Measurements from ENCODE around the gene GPATCH4. TPM values are rescaled to one million over a fixed set of nuclear protein-coding genes. Genes with fewer than 3 reads are reported as not detected.

GPATCH4 gene
- total RNA-seq, 2 experiments from 2014 or later: 33.3 to 51.6 TPM

- Histone ChIP-seq H3K79me2 (ENCODE audit: insufficient read depth, low read depth, low read length) (no peaks in the 10 kb centered on the region), H3K4me1 (ENCODE audit: insufficient read depth, low read length, poor library complexity, severe bottlenecking) (peaks cover 16% of the 10 kb centered on the region), H2AFZ (ENCODE audit: low read length) (peak within 1 kb of the TSS; percentile 62; the same call in 1 of the 2 replicates), H3K4me2 (ENCODE audit: low read length) (peak within 1 kb of the TSS; percentile 78), H3K9me2 (ENCODE audit: insufficient read depth, low read length) (no peaks in the 10 kb centered on the region), H3K9me3 (ENCODE audit: low read length) (no peaks in the 10 kb centered on the region), H3K4me3 (ENCODE audit: low read depth, low read length, poor library complexity, severe bottlenecking) (peak within 1 kb of the TSS; percentile 75), H3K36me3 (ENCODE audit: insufficient read depth, low read length) (peaks cover 9% of the 10 kb centered on the region), H4K20me1 (ENCODE audit: insufficient read depth, low read length) (no peaks in the 10 kb centered on the region), H3K27ac (ENCODE audit: low read depth, low read length, poor library complexity, severe bottlenecking) (no peak within 1 kb of the TSS)
- CTCF ChIA-PET (ENCODE audit: unreplicated experiment): interaction anchor here (1.1 kb wide), 1 partner anchor 10 kb away, joined by 3 read pairs; no protein-coding TSS in a partner anchor
- POLR2A ChIA-PET: interaction anchor here (0.6 to 1.2 kb wide), 2 partner anchors 10 to 393 kb away, joined by 3 to 5 read pairs; no protein-coding TSS in a partner anchor
- BruUV-seq (replicated peaks): TSS peak; percentile 76
- TF ChIP-seq EZH2phosphoT487 (IDR thresholded peaks at IDR 0.05; ENCODE audit: borderline replicate concordance, low read depth, low read length) (no peak), CTCF (conservative IDR thresholded peaks at IDR 0.05; ENCODE audit: low read length) (no peak)
- peak; percentile 76 for DNase-seq (ENCODE audit: low spot score)
- intact Hi-C loops (cut with micrococcal nuclease; ENCODE audit: unreplicated experiment): no loop called here
These were observed 29.2 kb downstream of the GPATCH4 start, which contains the start of gene IQGAP3 for GRCh38 chr1:156571919-156572662. TSS of gene IQGAP3 (minus strand) at chr1:156572565. CDS start at chr1:156572529, 36 bp downstream.

GRCh38 chr1:156571261-156571852 is 29.9 kb downstream of the GPATCH4 start:
- H3K9me3 ChIP-seq (ENCODE audit: low read length): no peaks in the 10 kb centered on the region
- no peaks in the 10 kb centered on the region for H4K20me1 ChIP-seq (ENCODE audit: insufficient read depth, low read length)
- H3K27ac ChIP-seq (ENCODE audit: low read depth, low read length, poor library complexity, severe bottlenecking): no peak overlapping the region
- H3K4me3 ChIP-seq (ENCODE audit: low read depth, low read length, poor library complexity, severe bottlenecking): peak overlapping the region; percentile 75
- H3K9me2 ChIP-seq (ENCODE audit: insufficient read depth, low read length): no peaks in the 10 kb centered on the region
- DNase-seq (ENCODE audit: low spot score): no peak
- peaks cover 9% of the 10 kb centered on the region for H3K36me3 ChIP-seq (ENCODE audit: insufficient read depth, low read length)
- peak overlapping the region; percentile 78 for H3K4me2 ChIP-seq (ENCODE audit: low read length)
- peaks cover 16% of the 10 kb centered on the region for H3K4me1 ChIP-seq (ENCODE audit: insufficient read depth, low read length, poor library complexity, severe bottlenecking)
- no TSS peak for BruUV-seq (replicated peaks)
- H2AFZ ChIP-seq (ENCODE audit: low read length): peak overlapping the region; percentile 62; the same call in 1 of the 2 replicates
- ChIA-PET CTCF (ENCODE audit: unreplicated experiment) (interaction anchor here (1.1 kb wide), 1 partner anchor 9 kb away, joined by 3 read pairs; no protein-coding TSS in a partner anchor), POLR2A (interaction anchor here (0.6 to 1.2 kb wide), 3 partner anchors 10 to 394 kb away, joined by 3 to 5 read pairs (median 3); no protein-coding TSS in a partner anchor)
- TF ChIP-seq EZH2phosphoT487 (IDR thresholded peaks at IDR 0.05; ENCODE audit: borderline replicate concordance, low read depth, low read length) (no peak), CTCF (conservative IDR thresholded peaks at IDR 0.05; ENCODE audit: low read length) (no peak)
- no peaks in the 10 kb centered on the region for H3K79me2 ChIP-seq (ENCODE audit: insufficient read depth, low read depth, low read length)
- intact Hi-C loops (cut with micrococcal nuclease; ENCODE audit: unreplicated experiment): no loop called here
